Endothelial cell of umbilical vein (primary cell): Measurements from ENCODE around the gene CROCC. TPM values are rescaled to one million over a fixed set of nuclear protein-coding genes. Genes with fewer than 3 reads are reported as not detected.
A peak's percentile ranks its signal among the peaks of the same experiment; 100 is the strongest.

Experiments
- BruUV-seq: library from RNA; stranded (reverse); fragments of 400-500 nt; replicated peaks from 2 replicates; lab custom pipeline; 2021; lab: Mats Ljungman, UMichigan
- CTCF ChIA-PET: fragments of 300-600, 350-600 bp; sonication (Branson Sonifier 250); formaldehyde crosslinking; loops from one replicate; lab custom pipeline; 2021; ENCODE audit warnings: antibody characterized with exemption, inconsistent platforms; lab: Charles Lee
- POLR2A ChIA-PET: fragments of 300-600, 350-600 bp; sonication (Branson Sonifier 250); formaldehyde crosslinking; loops from one replicate; lab custom pipeline; 2021; ENCODE audit warnings: antibody characterized with exemption, inconsistent platforms; lab: Charles Lee
- DNase-seq: peaks from one replicate; pipeline ENCODE4 v3.0.0-alpha.2; 2011; ENCODE audit warnings: low read depth, low spot score
- FAIRE-seq: peaks from 2 replicates; lab custom pipeline; 2011; peaks lifted over from hg19 to GRCh38; lab: Jason Lieb, UNC
- H2AFZ ChIP-seq: 2 replicates; pipeline ENCODE4 v1.6.0; 2012; ENCODE audit warnings: low read depth, low read length, control low read depth, inconsistent platforms
- H3K27ac ChIP-seq: 2 replicates; pipeline ENCODE4 v1.5.1; 2011; ENCODE audit warnings: low read depth, mild to moderate bottlenecking, control low read depth, low read length, moderate library complexity; ENCODE audit not compliant: insufficient read depth
- H3K27me3 ChIP-seq, 2 experiments: 2 replicates each; pipeline versions ENCODE4 v1.6.0 to v1.6.1; 2011; ENCODE audit warnings: low read length in 2 of 2, mixed read lengths in 1 of 2; ENCODE audit not compliant: control insufficient read depth in 2 of 2, insufficient read depth in 2 of 2
- H3K36me3 ChIP-seq, 2 experiments: 2 replicates in 1 of 2; 3 replicates in 1 of 2; pipeline ENCODE4 v1.5.1; 2011; ENCODE audit warnings: low read length in 2 of 2, mild to moderate bottlenecking in 1 of 2, moderate library complexity in 1 of 2; ENCODE audit not compliant: control insufficient read depth in 2 of 2, insufficient read depth in 2 of 2; ENCODE audit errors: extremely low read depth in 1 of 2
- H3K4me1 ChIP-seq: 3 replicates; pipeline ENCODE4 v1.5.1; 2011; ENCODE audit warnings: mild to moderate bottlenecking, low read length; ENCODE audit not compliant: control insufficient read depth, insufficient read depth; ENCODE audit errors: extremely low read depth
- H3K4me2 ChIP-seq: 2 replicates; pipeline ENCODE4 v1.6.1; 2011; ENCODE audit warnings: low read length, control low read depth, mixed read lengths; ENCODE audit not compliant: insufficient read depth
- H3K4me3 ChIP-seq, 3 experiments: fragments of 200-600 bp in 1 of 3; sonication (generic), shearing (Covaris generic) in 1 of 3; replicated peaks in 1 of 3; 2 replicates each; pipeline ENCODE4 v1.5.1; 2011 to 2016; ENCODE audit warnings: control low read depth in 3 of 3, low read length in 3 of 3, mild to moderate bottlenecking in 2 of 3, inconsistent platforms in 1 of 3, low read depth in 1 of 3, moderate library complexity in 1 of 3; ENCODE audit not compliant: insufficient read depth in 1 of 3
- H3K79me2 ChIP-seq: 2 replicates; pipeline ENCODE4 v1.6.0; 2012; ENCODE audit warnings: low read length, inconsistent platforms; ENCODE audit not compliant: control insufficient read depth, insufficient read depth
- H3K9ac ChIP-seq: replicated peaks from 2 replicates; pipeline ENCODE3; 2011; ENCODE audit warnings: low read length, control low read depth; ENCODE audit not compliant: insufficient read depth; ENCODE audit errors: extremely low read depth
- H3K9me1 ChIP-seq: replicated peaks from 3 replicates; pipeline ENCODE4 v1.6.0; 2011; ENCODE audit warnings: mild to moderate bottlenecking, low read length; ENCODE audit not compliant: control insufficient read depth, insufficient read depth; ENCODE audit errors: extremely low read depth
- H3K9me3 ChIP-seq: replicated peaks from 2 replicates; pipeline ENCODE4 v1.5.1; 2012; ENCODE audit warnings: low read length, inconsistent platforms; ENCODE audit not compliant: control insufficient read depth, insufficient read depth
- H4K20me1 ChIP-seq: replicated peaks from 2 replicates; pipeline ENCODE3; 2011; ENCODE audit warnings: mild to moderate bottlenecking, low read length; ENCODE audit not compliant: control insufficient read depth, insufficient read depth; ENCODE audit errors: extremely low read depth
- CTCF ChIP-seq, 2 donors: IDR thresholded peaks; 1 replicate in 1 of 2; 2 replicates in 1 of 2; pipeline ENCODE4 v1.5.1; 2011; ENCODE audit warnings: low read length in 2 of 2, mild to moderate bottlenecking in 2 of 2, moderate library complexity in 2 of 2, control low read depth in 1 of 2, inconsistent platforms in 1 of 2, low read depth in 1 of 2; ENCODE audit not compliant: insufficient read depth in 1 of 2; ENCODE audit errors: extremely low read depth in 1 of 2
- EZH2 ChIP-seq: IDR thresholded peaks from 2 replicates; pipeline ENCODE4 v1.6.1; 2012; ENCODE audit warnings: borderline replicate concordance, low read depth, mild to moderate bottlenecking, moderate library complexity, low read length, inconsistent platforms; ENCODE audit not compliant: severe bottlenecking
- FOS ChIP-seq: IDR thresholded peaks from 2 replicates; pipeline ENCODE4 v1.6.1; 2011; ENCODE audit warnings: mild to moderate bottlenecking, low read length, moderate library complexity, borderline replicate concordance; ENCODE audit not compliant: insufficient read depth
- GATA2 ChIP-seq: IDR thresholded peaks from 2 replicates; pipeline ENCODE4 v1.7.0; 2011; ENCODE audit warnings: low read depth, mild to moderate bottlenecking, moderate library complexity, mixed read lengths, low read length; ENCODE audit not compliant: insufficient read length, insufficient read depth
- JUN ChIP-seq: IDR thresholded peaks from 2 replicates; pipeline ENCODE4 v1.6.1; 2011; ENCODE audit warnings: borderline replicate concordance, low read depth; ENCODE audit not compliant: insufficient read length, insufficient read depth
- MYC ChIP-seq: IDR thresholded peaks from one replicate; pipeline ENCODE4 v1.6.1; 2011; ENCODE audit warnings: mild to moderate bottlenecking, low read depth, low read length
- POLR2A ChIP-seq: IDR thresholded peaks from 2 replicates; pipeline ENCODE4 v1.6.1; 2012; ENCODE audit warnings: low read depth, mild to moderate bottlenecking, control low read depth, low read length
- POLR2AphosphoS5 ChIP-seq: IDR thresholded peaks from 2 replicates; pipeline ENCODE4 v1.6.1; 2012; ENCODE audit warnings: low read depth, mild to moderate bottlenecking, control low read depth, low read length, moderate library complexity; ENCODE audit not compliant: insufficient read depth
- dilution Hi-C: fragments of 300-500 bp; cut with MboI; formaldehyde crosslinking; loops from one replicate; pipeline ENCODE4 v1.15.0; 2019; ENCODE audit warnings: low sequenced_read_pairs; ENCODE audit not compliant: extremely low pct_ligation_motif_present
- intact Hi-C: fragments of 100-400 bp; cut with micrococcal nuclease; formaldehyde crosslinking; loops from one replicate; pipeline ENCODE4 v1.10.0; 2022
- polyA plus RNA-seq, 4 experiments: library from polyadenylated mRNA; depleted of rRNA in 3 of 4; stranded (reverse) in 3 of 4; unstranded in 1 of 4; fragments of >200 nt; gene quantifications; 2 replicates each; pipeline versions ENCODE4 v1.2.1 to v1.2.3, GENCODE V29; 2011 to 2012; ENCODE audit warnings: missing spikeins in 1 of 4
- total RNA-seq: library from RNA; stranded (reverse); gene quantifications from 2 replicates; pipeline ENCODE4 v1.2.3, GENCODE V29; 2021
- TF ChIP-seq, protein P1 (sequence below): IDR thresholded peaks from 2 replicates; pipeline ENCODE4 v1.6.1; 2011; ENCODE audit not compliant: insufficient read depth, insufficient read length

CROCC gene
- total and polyA plus RNA-seq, 2 donors (not counting 3 experiments of a cell fraction or from before 2014, with no cell fraction given) = 18.3 to 35.5 TPM

DNA sequence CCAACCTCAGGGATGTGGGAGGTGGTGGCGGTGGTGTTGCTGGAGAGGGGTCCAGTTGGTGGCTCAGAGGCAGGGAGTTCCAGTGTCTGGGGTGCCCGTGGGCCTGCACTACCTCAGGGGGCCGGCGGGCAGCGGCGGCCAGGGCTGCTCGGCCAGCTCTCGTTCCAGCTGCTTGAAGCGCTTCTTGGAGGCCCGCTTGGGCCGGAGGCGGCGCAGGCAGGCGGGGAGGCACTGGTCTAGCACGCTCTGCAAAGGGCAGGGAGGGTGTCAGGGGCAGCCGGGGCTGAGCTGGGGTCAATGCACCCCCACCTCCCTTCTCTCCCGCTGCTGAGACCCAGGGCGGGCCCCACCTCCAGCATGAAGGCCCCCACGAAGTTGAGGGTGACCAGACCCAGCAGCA, 64.4 kb downstream of the CROCC start:
- no peak overlapping the region for H3K4me3 ChIP-seq
- no peaks in the 10 kb centered on the region for H4K20me1 ChIP-seq
- H2AFZ ChIP-seq = no peak overlapping the region
- H3K9me3 ChIP-seq = no peaks in the 10 kb centered on the region
- intact Hi-C loops (no loop called here), dilution Hi-C loops (no loop called here)
- DNase-seq = no peak
- no peak for FAIRE-seq
- H3K4me2 ChIP-seq = no peak overlapping the region
- peaks cover 12% of the 10 kb centered on the region for H3K4me1 ChIP-seq
- TSS peak; percentile 69 for BruUV-seq
- H3K36me3 ChIP-seq = peaks cover 0 to 17% of the 10 kb centered on the region in 2 experiments
- H3K9ac ChIP-seq = no peak overlapping the region
- no peaks in the 10 kb centered on the region for H3K27me3 ChIP-seq
- TF ChIP-seq POLR2AphosphoS5 = no peak
- TF ChIP-seq GATA2 = no peak
- no peak for TF ChIP-seq JUN
- TF ChIP-seq, protein P1, sequence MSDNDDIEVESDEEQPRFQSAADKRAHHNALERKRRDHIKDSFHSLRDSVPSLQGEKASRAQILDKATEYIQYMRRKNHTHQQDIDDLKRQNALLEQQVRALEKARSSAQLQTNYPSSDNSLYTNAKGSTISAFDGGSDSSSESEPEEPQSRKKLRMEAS = no peak
- TF ChIP-seq MYC = no peak
- no peak for TF ChIP-seq EZH2
- TF ChIP-seq CTCF (IDR thresholded peaks at IDR 0.05; ENCODE audit: extremely low read depth in 1 of 2, insufficient read depth in 1 of 2, low read depth in 1 of 2, low read length in 2 of 2) = no peak
- TF ChIP-seq POLR2A = no peak
- no peak for TF ChIP-seq FOS
- ChIA-PET CTCF (interaction anchor here (0.7 to 4.0 kb wide), 8 partner anchors 15 to 37 kb away, joined by 3 to 20 read pairs (median 6); no protein-coding TSS in a partner anchor), POLR2A (no interaction called here)
- no peaks in the 10 kb centered on the region for H3K9me1 ChIP-seq
- no peak overlapping the region for H3K27ac ChIP-seq
- no peaks in the 10 kb centered on the region for H3K79me2 ChIP-seq
